IMR-90 (cell line): Measurements from ENCODE around the gene CILP. TPM values are rescaled to one million over a fixed set of nuclear protein-coding genes. Genes with fewer than 3 reads are reported as not detected.

ENCODE experiments used
- ATAC-seq: fragments of 200-7000 bp; cut with Tn5 transposase; 2 replicates; pipeline ENCODE4 v1.9.1; 2020; ENCODE audit warnings: low read depth, mild to moderate bottlenecking, moderate library complexity
- BruUV-seq: library from RNA; stranded (reverse); fragments of 400-500 nt; replicated peaks from 2 replicates; lab custom pipeline; 2021; lab: Mats Ljungman, UMichigan
- CTCF ChIA-PET: fragments of 300-600 bp; formaldehyde crosslinking; extraction: SDS; loops from one replicate; lab custom pipeline; 2021; ENCODE audit warnings: antibody characterized with exemption; lab: Yijun Ruan, JAX
- POLR2A ChIA-PET: fragments of 300-600 bp; sonication (Branson Sonifier 250); formaldehyde crosslinking; loops from one replicate; lab custom pipeline; 2022; ENCODE audit warnings: antibody characterized with exemption; ENCODE audit not compliant: unreplicated experiment; lab: Charles Lee
- DNase-seq: peaks from one replicate; pipeline ENCODE4 v3.0.0; 2013
- H2AFZ ChIP-seq: replicated peaks from 2 replicates; pipeline ENCODE3; 2013; ENCODE audit warnings: low read length, mild to moderate bottlenecking; ENCODE audit not compliant: poor library complexity
- H2AK5ac ChIP-seq: 2 replicates; pipeline ENCODE4 v1.6.1; 2013; ENCODE audit warnings: low read depth, low read length, inconsistent platforms
- H2AK9ac ChIP-seq: replicated peaks from 2 replicates; pipeline ENCODE3; 2013; ENCODE audit warnings: mild to moderate bottlenecking, low read depth, low read length, moderate library complexity; ENCODE audit not compliant: poor library complexity
- H2BK120ac ChIP-seq: 2 replicates; pipeline ENCODE4 v1.6.1; 2013; ENCODE audit warnings: low read depth, low read length, inconsistent platforms
- H2BK15ac ChIP-seq: 3 replicates; pipeline ENCODE4 v1.6.1; 2013; ENCODE audit warnings: low read depth, low read length, inconsistent platforms
- H2BK20ac ChIP-seq: 2 replicates; pipeline ENCODE4 v1.6.1; 2013; ENCODE audit warnings: low read depth, mild to moderate bottlenecking, inconsistent platforms, low read length, moderate library complexity
- H2BK5ac ChIP-seq: 2 replicates; pipeline ENCODE4 v1.6.1; 2013; ENCODE audit warnings: mild to moderate bottlenecking, low read depth, low read length, inconsistent platforms; ENCODE audit not compliant: poor library complexity, severe bottlenecking
- H3K14ac ChIP-seq: replicated peaks from 2 replicates; pipeline ENCODE4 v1.6.1; 2013; ENCODE audit warnings: low read depth, low read length, inconsistent platforms
- H3K18ac ChIP-seq: 2 replicates; pipeline ENCODE4 v1.6.1; 2013; ENCODE audit warnings: low read depth, low read length, control low read depth
- H3K23ac ChIP-seq: 2 replicates; pipeline ENCODE4 v1.6.1; 2013; ENCODE audit warnings: low read depth, low read length, inconsistent platforms
- H3K27ac ChIP-seq: 2 replicates; pipeline ENCODE4 v1.5.1; 2013; ENCODE audit warnings: mild to moderate bottlenecking, control low read depth, low read length; ENCODE audit not compliant: insufficient read depth
- H3K27me3 ChIP-seq: 2 replicates; pipeline ENCODE4 v1.6.1; 2013; ENCODE audit warnings: low read length; ENCODE audit not compliant: control insufficient read depth, insufficient read depth
- H3K36me3 ChIP-seq: 2 replicates; pipeline ENCODE4 v1.6.1; 2013; ENCODE audit warnings: low read length, mixed read lengths; ENCODE audit not compliant: control insufficient read depth, insufficient read depth
- H3K4ac ChIP-seq: 2 replicates; pipeline ENCODE4 v1.6.1; 2013; ENCODE audit warnings: low read depth, low read length, inconsistent platforms
- H3K4me1 ChIP-seq: 2 replicates; pipeline ENCODE4 v1.6.1; 2013; ENCODE audit warnings: low read length, mixed read lengths; ENCODE audit not compliant: control insufficient read depth, insufficient read depth
- H3K4me2 ChIP-seq: 2 replicates; pipeline ENCODE4 v1.6.1; 2013; ENCODE audit warnings: low read depth, mild to moderate bottlenecking, control low read depth, low read length, moderate library complexity
- H3K4me3 ChIP-seq: 2 replicates; pipeline ENCODE4 v1.5.1; 2013; ENCODE audit warnings: low read depth, mild to moderate bottlenecking, control low read depth, low read length, moderate library complexity; ENCODE audit not compliant: insufficient read depth
- H3K56ac ChIP-seq: 2 replicates; pipeline ENCODE4 v1.6.1; 2013; ENCODE audit warnings: low read length, inconsistent platforms; ENCODE audit not compliant: insufficient read depth; ENCODE audit errors: extremely low read depth
- H3K79me1 ChIP-seq, 2 experiments: 2 replicates each; pipeline ENCODE4 v1.6.1; 2013; ENCODE audit warnings: low read length in 2 of 2, inconsistent platforms in 1 of 2, low read depth in 1 of 2
- H3K9ac ChIP-seq: 2 replicates; pipeline ENCODE4 v1.6.1; 2013; ENCODE audit warnings: low read depth, low read length, control low read depth
- H3K9me1 ChIP-seq: 2 replicates; pipeline ENCODE4 v1.6.1; 2013; ENCODE audit warnings: low read length, inconsistent platforms; ENCODE audit not compliant: insufficient read depth
- H3K9me3 ChIP-seq: 2 replicates; pipeline ENCODE4 v1.6.1; 2013; ENCODE audit warnings: low read length; ENCODE audit not compliant: control insufficient read depth, insufficient read depth
- H4K20me1 ChIP-seq: 2 replicates; pipeline ENCODE4 v1.6.1; 2013; ENCODE audit warnings: low read length, inconsistent platforms; ENCODE audit not compliant: insufficient read depth
- H4K5ac ChIP-seq: 2 replicates; pipeline ENCODE4 v1.6.1; 2013; ENCODE audit warnings: mild to moderate bottlenecking, low read depth, low read length, control low read depth
- H4K8ac ChIP-seq, 2 experiments: 2 replicates each; pipeline ENCODE4 v1.6.1; 2013; ENCODE audit warnings: low read depth in 2 of 2, low read length in 2 of 2, control low read depth in 1 of 2, inconsistent platforms in 1 of 2
- H4K91ac ChIP-seq: 2 replicates; pipeline ENCODE4 v1.6.1; 2013; ENCODE audit warnings: low read depth, low read length, inconsistent platforms; ENCODE audit not compliant: insufficient read depth
- FOS ChIP-seq: fragments of 150-350 bp; IDR thresholded peaks from 2 replicates; pipeline ENCODE4 v1.6.1; 2016; ENCODE audit warnings: low read depth, low read length
- MXI1 ChIP-seq: IDR thresholded peaks from 2 replicates; pipeline ENCODE4 v1.6.1; 2012; ENCODE audit warnings: low read depth, mild to moderate bottlenecking, low read length, moderate library complexity, borderline replicate concordance
- NFE2L2 ChIP-seq: fragments of 150-350 bp; IDR thresholded peaks from 2 replicates; pipeline ENCODE4 v1.6.1; 2016; ENCODE audit warnings: low read depth, mild to moderate bottlenecking, low read length
- RAD21 ChIP-seq: IDR thresholded peaks from 2 replicates; pipeline ENCODE4 v1.6.1; 2012; ENCODE audit warnings: low read length, improper control_type of control experiment
- RCOR1 ChIP-seq: IDR thresholded peaks from 2 replicates; pipeline ENCODE4 v1.6.1; 2012; ENCODE audit warnings: mild to moderate bottlenecking, low read length, improper control_type of control experiment; ENCODE audit not compliant: insufficient replicate concordance
- SMC3 ChIP-seq: fragments of 150-350 bp; IDR thresholded peaks from 2 replicates; pipeline ENCODE4 v1.6.1; 2016; ENCODE audit warnings: low read depth, mild to moderate bottlenecking, antibody characterized with exemption, low read length, moderate library complexity
- USF2 ChIP-seq: fragments of 150-350 bp; IDR thresholded peaks from 2 replicates; pipeline ENCODE4 v1.6.1; 2017; ENCODE audit warnings: mild to moderate bottlenecking, antibody characterized with exemption, low read length, low read depth
- WGBS, 2 experiments: methylation state at CpG; one replicate each; pipeline versions ENCODE4 v1.1.5 to v1.1.7; 2013; ENCODE audit warnings: missing lambda C conversion rate in 2 of 2; ENCODE audit not compliant: insufficient read length in 1 of 2; ENCODE audit errors: extremely low coverage in 2 of 2; 5-methylcytosine and 5-hydroxymethylcytosine counted together
- dilution Hi-C: fragments of 300-500 bp; cut with HindIII; formaldehyde crosslinking; loops from one replicate; pipeline ENCODE4 v1.14.3; 2018; ENCODE audit warnings: low sequenced_read_pairs; ENCODE audit not compliant: unreplicated experiment
- in situ Hi-C: fragments of 300-500 bp; cut with MboI; formaldehyde crosslinking; loops from 3 replicates; pipeline ENCODE4 v1.14.3; 2019; ENCODE audit warnings: low sequenced_read_pairs, inconsistent platforms, mixed read lengths
- intact Hi-C: fragments of 100-400 bp; cut with micrococcal nuclease; formaldehyde crosslinking; loops from 2 replicates; pipeline ENCODE4 v1.10.0; 2022
- polyA plus RNA-seq, 3 experiments: library from polyadenylated mRNA; depleted of rRNA; stranded (reverse); fragments of >200 nt; gene quantifications; 2 replicates each; pipeline ENCODE4 v1.2.3, GENCODE V29; 2012; ENCODE audit warnings: low replicate concordance in 1 of 3
- total RNA-seq: library from RNA; depleted of rRNA; stranded (reverse); fragments of >200 nt; gene quantifications from 2 replicates; pipeline ENCODE4 v1.2.3, GENCODE V29; 2012
- TF ChIP-seq, protein P1 (sequence below): fragments of 150-350 bp; IDR thresholded peaks from 2 replicates; pipeline ENCODE4 v1.6.1; 2016; ENCODE audit warnings: low read depth, mild to moderate bottlenecking, low read length, moderate library complexity, borderline replicate concordance

The CILP gene
- total and polyA plus RNA-seq, 2 of the 4 experiments (the other 2 are of a cell fraction): under 0.01 to 0.02 TPM

DNA sequence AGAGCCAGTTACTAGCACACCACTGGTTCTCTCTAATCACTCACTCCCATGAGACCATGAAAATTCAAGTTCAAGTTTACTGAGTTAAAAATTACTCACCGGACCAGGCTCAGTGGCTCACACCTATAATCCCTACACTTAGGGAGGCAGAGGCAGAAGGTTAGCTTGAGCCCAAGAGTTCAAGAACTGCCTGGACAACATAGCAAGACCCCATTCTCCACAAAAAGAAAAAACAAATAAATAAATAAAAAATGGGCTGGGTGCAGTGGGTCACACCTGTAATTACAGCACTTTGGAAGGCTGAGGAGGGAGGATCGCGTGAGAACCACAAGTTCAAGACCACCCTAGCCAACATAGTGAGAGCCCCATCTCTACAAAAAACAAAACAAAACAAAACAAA, 21.2 kb upstream of the CILP start:
- no peak overlapping the region for H3K14ac ChIP-seq
- no peak overlapping the region for H3K18ac ChIP-seq
- H4K91ac ChIP-seq: no peak overlapping the region
- POLR2A ChIA-PET: no interaction called here
- H3K9me1 ChIP-seq: no peaks in the 10 kb centered on the region
- no peak overlapping the region for H3K27ac ChIP-seq
- CTCF ChIA-PET: no interaction called here
- TF ChIP-seq RCOR1 (no peak), USF2 (no peak), NFE2L2 (no peak), MXI1 (no peak), RAD21 (no peak), FOS (no peak), SMC3 (no peak)
- TF ChIP-seq, protein P1, sequence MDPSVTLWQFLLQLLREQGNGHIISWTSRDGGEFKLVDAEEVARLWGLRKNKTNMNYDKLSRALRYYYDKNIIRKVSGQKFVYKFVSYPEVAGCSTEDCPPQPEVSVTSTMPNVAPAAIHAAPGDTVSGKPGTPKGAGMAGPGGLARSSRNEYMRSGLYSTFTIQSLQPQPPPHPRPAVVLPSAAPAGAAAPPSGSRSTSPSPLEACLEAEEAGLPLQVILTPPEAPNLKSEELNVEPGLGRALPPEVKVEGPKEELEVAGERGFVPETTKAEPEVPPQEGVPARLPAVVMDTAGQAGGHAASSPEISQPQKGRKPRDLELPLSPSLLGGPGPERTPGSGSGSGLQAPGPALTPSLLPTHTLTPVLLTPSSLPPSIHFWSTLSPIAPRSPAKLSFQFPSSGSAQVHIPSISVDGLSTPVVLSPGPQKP: no peak
- H3K36me3 ChIP-seq: no peaks in the 10 kb centered on the region
- no peak overlapping the region for H3K4me2 ChIP-seq
- H2AFZ ChIP-seq: no peak overlapping the region
- peaks cover 5% of the 10 kb centered on the region; the same call in 1 of the 2 replicates for H3K27me3 ChIP-seq
- DNase-seq (no peak), ATAC-seq (no peak)
- WGBS, 2 experiments: no CpG with 5 or more reads among the region's 3 CpGs
- H2BK15ac ChIP-seq: no peak overlapping the region
- no peak overlapping the region for H2BK120ac ChIP-seq
- H3K9ac ChIP-seq: no peak overlapping the region
- no peak overlapping the region for H3K56ac ChIP-seq
- H2AK9ac ChIP-seq: no peak overlapping the region
- H3K4me1 ChIP-seq: no peaks in the 10 kb centered on the region
- in situ Hi-C loops (no loop called here), dilution Hi-C loops (no loop called here), intact Hi-C loops (no loop called here)
- BruUV-seq: no TSS peak
- H2BK5ac ChIP-seq: no peak overlapping the region
- H3K4me3 ChIP-seq: no peak overlapping the region
- no peaks in the 10 kb centered on the region for H3K9me3 ChIP-seq
- H4K8ac ChIP-seq: no peak overlapping the region
- H4K20me1 ChIP-seq: no peaks in the 10 kb centered on the region
- no peak overlapping the region for H3K23ac ChIP-seq
- H4K5ac ChIP-seq: no peak overlapping the region
- H2AK5ac ChIP-seq: no peak overlapping the region
- H2BK20ac ChIP-seq: no peak overlapping the region
- H3K79me1 ChIP-seq: no peaks in the 10 kb centered on the region
- H3K4ac ChIP-seq: no peak overlapping the region
